Activated CD8-positive, alpha-beta memory T cell treated with anti-CD3 and anti-CD28 coated beads for 1 hour (primary cell): ENCODE measurements around the gene GFRA1.

Experiments used
- DNase-seq, 2 donors: peaks; one replicate each; pipeline ENCODE4 v3.0.0-alpha.2; 2020; ENCODE audit warnings: low read depth in 1 of 2; ENCODE audit errors: extremely low read depth in 1 of 2

The GFRA1 gene

GRCh38 chr10:116245156-116245555, 27.9 kb downstream of the GFRA1 start:
- DNase-seq, result no peak

DNA sequence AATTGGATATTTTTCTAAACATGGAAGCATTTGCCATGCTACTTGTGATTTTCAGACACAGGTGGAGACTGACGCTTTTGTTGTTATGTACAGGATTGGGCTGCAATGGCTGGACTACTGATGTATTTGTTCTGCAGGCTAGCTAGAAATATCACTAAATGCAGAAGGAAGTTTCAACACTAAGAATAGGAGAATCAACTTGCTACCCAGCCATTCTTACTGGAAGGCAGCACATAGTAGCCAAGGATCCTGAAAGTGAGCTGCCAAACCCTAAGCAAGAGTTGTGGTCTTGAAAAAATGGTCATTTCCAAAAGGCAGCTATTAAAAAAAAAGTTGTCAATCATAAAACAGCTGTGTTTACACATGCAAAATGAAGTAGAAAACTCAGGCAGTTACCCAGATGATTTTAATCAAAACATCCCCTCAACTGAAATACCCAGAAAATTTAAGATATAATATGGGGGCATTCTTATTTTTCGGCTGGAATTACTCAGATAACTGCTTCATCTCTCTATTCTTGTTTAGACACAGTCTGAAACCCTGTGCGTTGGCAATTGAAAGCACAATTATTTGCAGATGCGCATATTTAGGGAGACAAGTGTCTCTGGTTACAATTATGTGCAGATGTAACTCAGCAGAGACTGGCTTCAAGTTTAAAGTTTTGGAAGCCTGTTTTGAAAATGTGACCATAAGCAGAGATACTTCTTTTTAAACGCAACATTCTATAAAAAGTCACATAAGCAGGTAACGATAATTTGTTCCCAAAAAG, 31.2 kb downstream of the GFRA1 start:
- no peak for DNase-seq

GRCh38 chr10:116241085-116241484, 31.9 kb downstream of the GFRA1 start:
- no peak for DNase-seq

GRCh38 chr10:116240157-116240950, 32.7 kb downstream of the GFRA1 start:
- DNase-seq, result no peak

DNA sequence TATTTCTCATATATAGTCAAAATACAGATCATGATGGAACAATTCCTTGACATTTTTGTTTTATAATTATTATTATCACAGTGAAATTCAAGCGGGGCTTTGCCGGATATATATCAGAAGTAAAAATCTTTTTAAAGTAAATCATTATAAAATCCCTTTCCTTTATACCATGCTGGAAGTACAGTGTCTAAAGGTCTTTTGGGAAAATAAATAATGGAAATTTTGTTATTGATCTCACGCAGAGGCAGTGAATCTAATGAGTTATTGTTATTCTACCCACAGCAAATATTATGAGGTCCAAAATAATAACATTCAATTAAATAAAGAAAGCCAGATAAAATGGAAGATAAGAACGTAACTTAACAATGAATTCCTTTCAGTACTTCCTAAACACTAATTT, 33.8 kb downstream of the GFRA1 start:
- no peak for DNase-seq

- DNase-seq, result no peak
Measured at GRCh38 chr10:116237970-116238369, 35.0 kb downstream of the GFRA1 start.

DNA sequence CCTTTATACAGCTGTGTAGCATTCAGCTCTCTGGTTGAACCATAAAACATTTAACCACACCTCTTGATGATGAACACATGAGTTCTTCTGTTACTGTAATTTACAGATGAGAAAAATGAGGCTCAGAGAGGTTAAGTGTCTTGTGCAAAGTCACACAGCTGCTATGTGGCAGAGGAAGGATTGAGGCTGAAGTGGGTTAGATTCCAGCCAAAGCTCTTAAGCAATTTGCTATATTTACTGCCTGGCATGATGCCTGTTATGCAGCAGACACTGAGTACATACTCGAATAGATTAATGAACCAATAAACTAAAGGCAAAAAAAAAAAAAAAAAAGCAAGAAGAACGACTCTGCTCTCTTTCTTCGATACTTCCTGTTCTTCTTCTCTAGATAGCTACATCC, 35.7 kb downstream of the GFRA1 start:
- no peak for DNase-seq

DNA sequence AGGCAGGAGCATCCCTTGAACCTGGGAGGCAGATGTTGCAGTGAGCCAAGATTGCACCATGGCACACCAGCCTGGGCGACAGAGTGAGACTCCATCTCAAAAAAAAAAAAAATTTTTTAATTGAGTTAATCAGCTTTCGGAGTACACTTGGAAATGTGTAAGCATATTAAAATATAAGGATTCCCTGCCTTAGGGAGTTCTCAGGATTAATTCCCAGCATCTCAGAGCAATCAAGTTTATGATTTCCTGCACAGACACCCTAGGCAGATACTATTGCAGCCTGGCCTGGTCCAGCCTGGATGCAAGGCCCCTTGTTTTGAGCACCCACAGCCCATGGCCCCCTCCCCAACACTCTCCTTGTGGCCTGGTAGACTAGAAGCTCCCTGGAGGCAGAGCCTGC, 39.8 kb downstream of the GFRA1 start:
- DNase-seq, result no peak

- DNase-seq, result no peak
Measured at GRCh38 chr10:116232613-116233012, 40.4 kb downstream of the GFRA1 start.

DNA sequence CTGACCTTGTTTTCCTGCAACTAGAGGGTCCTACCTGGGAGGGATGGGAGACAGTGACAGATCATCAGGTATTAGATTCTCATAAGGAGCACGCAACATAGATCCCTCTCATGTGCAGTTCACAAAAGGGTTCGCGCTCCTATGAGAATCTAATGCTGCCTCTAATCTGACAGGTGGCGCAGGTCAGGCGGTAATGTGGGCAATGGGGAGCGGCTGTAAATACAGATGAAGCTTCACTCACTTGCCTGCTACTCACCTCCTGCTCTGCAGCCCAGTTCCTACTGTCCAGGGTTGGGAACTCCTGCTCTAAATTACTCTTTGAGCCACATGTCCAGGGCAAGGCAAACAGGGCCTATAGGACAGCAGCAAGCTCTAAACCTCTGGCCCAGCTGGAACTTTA, 46.2 kb downstream of the GFRA1 start:
- DNase-seq, result no peak

DNA sequence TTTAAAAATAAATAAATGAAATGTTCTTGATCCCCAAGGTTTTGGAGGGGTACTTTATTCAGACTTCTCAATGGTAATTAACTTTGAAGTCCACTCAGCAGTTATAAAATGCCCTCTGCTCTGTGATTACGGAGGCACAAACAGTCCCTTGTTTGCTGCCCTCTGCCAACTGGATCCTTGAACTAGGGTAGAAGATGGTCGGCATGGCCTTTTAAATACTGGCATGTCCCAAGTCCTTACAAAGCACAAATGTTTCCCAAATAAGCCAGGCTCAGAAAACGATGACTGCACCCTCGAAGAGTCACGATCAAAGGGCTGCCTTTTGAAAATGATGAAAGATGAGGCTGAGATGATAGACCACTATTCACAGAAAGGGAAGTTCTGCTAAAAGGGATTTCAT, 47.0 kb downstream of the GFRA1 start:
- DNase-seq, result no peak

DNA sequence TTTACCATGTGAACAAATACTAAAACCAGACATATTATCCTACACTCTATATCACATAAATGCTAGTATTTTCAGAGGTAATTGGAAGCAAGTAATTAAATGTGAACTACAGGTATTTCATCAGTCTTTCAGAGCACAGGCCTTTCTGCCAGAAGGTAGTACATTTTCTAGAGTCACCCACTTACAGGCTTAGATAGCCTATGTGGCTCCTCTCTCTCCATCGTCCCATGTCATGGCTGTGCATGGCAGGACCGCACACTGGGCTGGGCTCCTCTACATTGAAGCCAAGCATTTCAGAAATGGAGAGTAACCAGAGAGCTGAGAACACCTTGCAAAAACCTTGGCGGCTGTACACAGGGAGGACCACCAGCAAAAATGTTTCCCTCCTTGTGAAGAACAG, 49.7 kb downstream of the GFRA1 start:
- DNase-seq, result no peak

- no peak for DNase-seq
Measured at GRCh38 chr10:116221053-116221452, 52.0 kb downstream of the GFRA1 start.

- DNase-seq, result no peak
Measured at GRCh38 chr10:116216676-116217075, 56.3 kb downstream of the GFRA1 start.

DNA sequence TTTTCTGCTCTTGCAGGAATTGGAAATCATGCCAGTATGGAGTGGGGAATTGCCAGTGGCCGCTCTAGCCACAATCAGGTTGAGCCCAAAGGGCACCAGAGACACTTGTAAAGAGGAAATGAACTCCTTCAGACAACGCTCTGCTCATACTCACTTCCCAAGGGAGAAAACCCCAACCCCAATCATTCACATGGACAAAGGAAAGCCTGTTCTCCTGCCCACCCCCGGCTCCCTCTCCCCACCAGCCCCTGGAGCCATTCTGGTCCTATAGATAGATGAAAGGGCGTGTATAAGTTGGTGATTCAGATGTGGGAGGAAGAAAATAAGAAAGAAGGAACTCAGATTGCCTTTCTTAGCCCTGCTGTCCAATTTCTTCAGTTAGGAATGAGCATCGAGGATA, 57.4 kb downstream of the GFRA1 start:
- DNase-seq, result no peak

DNA sequence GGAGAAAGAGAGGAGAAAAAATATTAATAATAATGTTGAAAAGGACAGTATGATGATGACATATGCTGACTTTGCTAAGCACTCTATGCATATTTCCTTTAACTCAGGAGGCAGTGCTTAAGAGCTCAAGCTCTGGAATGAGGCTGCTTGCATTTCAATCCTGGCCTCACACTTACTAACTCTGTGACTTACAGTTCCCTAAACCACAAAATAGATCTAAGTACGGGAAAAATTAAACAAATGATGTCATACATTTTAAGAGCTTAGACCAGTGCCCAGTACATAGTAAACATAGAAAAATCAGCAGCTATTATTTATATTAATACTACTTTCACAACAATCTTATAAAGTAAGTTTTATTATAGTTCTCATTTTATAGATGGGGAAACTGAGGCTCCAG, 61.3 kb downstream of the GFRA1 start:
- no peak for DNase-seq

- no peak for DNase-seq
Measured at GRCh38 chr10:116210588-116211346, 62.2 kb downstream of the GFRA1 start.

DNA sequence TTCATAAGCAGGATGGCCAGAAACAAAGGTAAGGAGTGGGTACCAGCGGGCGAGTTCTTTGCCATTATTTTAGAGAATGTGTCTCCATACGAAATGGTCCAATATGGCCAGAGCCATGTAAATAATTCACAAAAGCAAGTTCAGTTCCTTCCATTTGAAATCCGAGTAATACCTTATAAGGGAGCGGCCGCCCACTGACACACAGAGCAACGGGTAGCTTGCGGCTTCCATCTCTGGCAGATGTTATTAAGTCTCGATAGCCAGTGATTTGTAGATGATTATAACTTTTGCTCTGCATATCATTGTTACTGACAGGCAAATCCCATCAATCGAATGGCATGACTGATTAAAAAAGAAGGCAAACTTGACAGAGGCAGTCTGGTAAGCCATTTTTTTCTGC, 63.2 kb downstream of the GFRA1 start:
- no peak for DNase-seq

DNA sequence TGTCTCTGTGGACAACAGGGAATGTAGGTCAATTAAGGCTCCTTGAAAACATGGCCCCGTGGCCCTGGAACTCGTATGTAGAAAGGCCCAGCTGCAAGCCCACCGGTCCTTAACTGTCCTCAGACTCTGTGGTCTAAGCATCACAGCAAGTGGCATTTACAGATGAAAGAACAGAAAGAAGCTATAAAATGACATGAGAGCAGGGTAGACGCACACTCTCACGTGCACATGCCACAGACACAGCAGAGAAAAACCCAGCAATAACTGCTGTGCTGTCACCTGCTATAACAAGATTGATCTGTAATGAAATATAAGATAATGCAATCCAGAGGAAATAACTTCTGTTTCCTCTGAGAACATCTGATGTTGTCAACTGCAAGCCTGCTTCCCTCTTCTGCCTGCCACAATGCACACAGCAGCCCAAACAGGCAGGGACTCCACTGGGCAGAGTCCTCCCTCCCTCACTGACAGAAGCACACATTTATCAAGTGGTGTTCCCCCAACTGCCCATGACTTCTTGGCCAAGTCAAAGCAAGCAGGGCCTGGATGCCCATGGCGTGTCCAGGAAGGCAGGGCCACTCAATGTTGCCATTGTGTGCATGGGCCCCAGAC, 63.9 kb downstream of the GFRA1 start:
- no peak for DNase-seq

GRCh38 chr10:116207690-116208089, 65.3 kb downstream of the GFRA1 start:
- DNase-seq, result no peak

DNA sequence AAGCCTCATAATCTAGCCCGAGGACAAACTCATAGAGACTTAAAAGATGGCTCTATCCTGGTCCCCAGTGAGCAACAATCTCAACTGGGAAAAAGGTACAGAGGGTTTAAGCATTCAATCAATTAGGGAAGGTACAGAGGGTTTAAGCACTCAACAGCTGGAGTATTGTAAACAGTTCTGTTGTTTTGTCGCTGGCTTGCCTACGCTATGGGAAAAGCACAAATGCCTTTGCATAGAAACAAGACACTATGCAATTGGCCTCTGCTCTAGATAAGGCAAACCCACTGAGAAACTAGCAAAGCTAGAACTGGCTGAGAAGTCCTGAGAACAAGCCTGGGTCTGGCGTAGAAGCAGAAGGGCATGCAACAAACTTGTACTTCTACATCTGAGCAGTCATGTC, 69.3 kb downstream of the GFRA1 start:
- no peak for DNase-seq
